ENCODE data around the gene DEDD. TPM values are rescaled to one million over a fixed set of nuclear protein-coding genes. Genes with fewer than 3 reads are reported as not detected.
A peak's percentile ranks its signal among the peaks of the same experiment; 100 is the strongest.

The DEDD gene
- total RNA-seq, 4 donors from 2014 or later: 20.1 to 48.8 (median 27.0) TPM

GRCh38 chr1:161159913-161160243 lies 27.4 kb upstream of the DEDD start:
- Histone ChIP-seq H3K4me3 (peak overlapping the region; percentile 73 to 96 (median 91)), H3K9me3 (no peaks in the 10 kb centered on the region), H3K27ac (peak overlapping the region; percentile 71 to 95 (median 88)), H3K36me3 (peaks cover 0 to 59% (median 0%) of the 10 kb centered on the region in 3 donors), H3K4me1 (peaks cover 0 to 47% (median 18%) of the 10 kb centered on the region in 4 donors), H3K27me3 (no peaks in the 10 kb centered on the region)
- TF ChIP-seq EP300 (IDR thresholded peaks at IDR 0.05) (no peak), POLR2A (IDR thresholded peaks at IDR 0.05) (no peak), CTCF (IDR thresholded peaks at IDR 0.05) (no peak)
- WGBS, 2 donors: 4% methylated on average over 11 of the region's 11 CpGs
- DNase-seq (ENCODE audit: low spot score in 2 of 2): no peak

DNA sequence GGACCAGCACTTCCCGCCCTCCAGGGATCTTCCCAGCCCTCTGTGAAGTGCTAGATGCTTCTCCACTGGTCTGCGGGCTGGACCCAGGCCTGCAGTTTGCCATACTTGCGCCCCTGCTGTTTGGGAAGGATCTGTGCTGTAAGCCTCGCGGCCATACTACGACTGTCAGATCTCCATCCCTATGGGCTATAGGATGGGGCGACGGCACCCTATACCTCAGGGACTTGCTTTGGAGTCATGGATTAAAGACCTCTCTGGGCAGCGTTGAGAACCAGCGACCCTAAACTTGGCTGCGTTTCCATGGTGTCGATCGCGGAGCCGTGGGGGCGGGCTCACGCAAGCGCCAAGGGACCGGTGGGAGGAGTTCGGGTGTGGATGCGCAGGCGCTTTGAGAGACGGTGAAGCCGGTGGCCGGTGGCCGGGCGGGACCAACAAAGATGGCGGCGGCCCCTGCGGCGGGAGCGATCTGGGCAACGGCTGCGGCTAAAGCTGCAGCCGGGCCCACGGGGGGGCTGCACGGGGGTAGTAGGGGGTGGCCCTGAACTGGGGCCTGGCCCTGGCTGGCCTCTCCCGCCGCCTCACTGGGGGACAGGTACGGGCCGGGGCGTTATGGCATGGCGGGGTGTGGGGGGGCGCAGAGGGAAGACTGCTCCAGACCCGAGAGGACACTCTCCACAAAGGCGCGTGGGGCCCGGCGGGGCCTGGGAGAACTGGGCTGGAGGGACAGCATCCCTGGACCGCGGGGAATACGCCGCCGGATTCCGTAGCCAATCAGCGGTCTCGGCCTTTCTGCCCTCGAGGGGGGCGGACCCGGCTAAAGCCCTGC lies 26.8 kb upstream of the DEDD start, which contains the start of gene USP21:
USP21 (plus strand) TSS at position 414 of the 826 bp plus-strand sequence. CDS start 1,141 bp downstream, outside the sequence.
- Histone ChIP-seq H3K27ac (peak within 1 kb of the TSS; percentile 71 to 95 (median 88)), H3K9me3 (no peaks in the 10 kb centered on the region), H3K27me3 (no peaks in the 10 kb centered on the region), H3K4me1 (peaks cover 0 to 51% (median 23%) of the 10 kb centered on the region in 4 donors), H3K36me3 (peaks cover 0 to 54% (median 0%) of the 10 kb centered on the region in 3 donors), H3K4me3 (peak within 1 kb of the TSS; percentile 73 to 96 (median 91))
- peak; percentile 84 to 88 for DNase-seq (ENCODE audit: low spot score in 2 of 2)
- TF ChIP-seq POLR2A (IDR thresholded peaks at IDR 0.05) (peak; percentile 32 to 63), CTCF (IDR thresholded peaks at IDR 0.05) (peak in 3 of 5 experiments; percentile 19 to 32 (median 22)), EP300 (IDR thresholded peaks at IDR 0.05) (peak; percentile 30 to 90)
- WGBS, 2 donors: 0 to 2% methylated on average over 55 to 59 of the region's 60 CpGs

DNA sequence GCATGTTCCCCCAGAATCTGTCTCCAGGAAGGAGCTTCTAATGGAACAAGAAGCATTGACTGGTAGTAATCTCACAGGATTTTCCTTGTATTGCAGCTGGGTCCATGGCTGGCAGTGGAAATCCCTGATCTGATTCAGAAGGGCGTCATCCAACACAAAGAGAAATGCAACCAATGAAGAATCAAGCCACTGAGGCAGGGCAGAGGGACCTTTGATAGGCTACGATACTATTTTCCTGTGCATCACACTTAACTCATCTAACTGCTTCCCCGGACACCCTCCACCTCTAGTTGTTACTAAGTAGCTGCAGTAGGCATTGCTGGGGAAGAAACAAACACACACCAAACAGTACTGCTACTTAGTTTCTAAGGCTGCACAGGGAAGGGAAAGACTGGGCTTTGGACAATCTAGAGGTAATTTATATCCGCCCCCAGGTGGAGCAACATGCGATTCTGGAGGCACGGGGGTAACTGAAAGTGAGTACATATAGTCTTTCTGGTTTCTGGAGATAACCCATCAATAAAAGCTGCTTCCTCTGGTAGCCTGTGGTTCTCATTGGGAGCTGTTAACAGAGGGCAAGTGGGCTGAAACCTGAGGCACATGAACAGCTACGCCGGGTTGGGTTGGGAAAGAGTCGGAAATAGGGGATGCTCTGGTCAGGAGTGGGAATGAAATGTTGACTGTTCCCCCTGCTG lies 26.0 kb upstream of the DEDD start:
- 75 to 77% methylated on average over 9 of the region's 9 CpGs for WGBS, 2 donors
- Histone ChIP-seq H3K9me3 (no peaks in the 10 kb centered on the region), H3K4me3 (peak overlapping the region in 3 of 4 donors; percentile 73 to 93 (median 89)), H3K36me3 (peaks cover 0 to 47% (median 0%) of the 10 kb centered on the region in 3 donors), H3K27me3 (no peaks in the 10 kb centered on the region), H3K27ac (peak overlapping the region; percentile 71 to 95 (median 88)), H3K4me1 (peaks cover 0 to 52% (median 24%) of the 10 kb centered on the region in 4 donors)
- DNase-seq (ENCODE audit: low spot score in 2 of 2): no peak
- TF ChIP-seq EP300 (IDR thresholded peaks at IDR 0.05): no peak
- no peak for TF ChIP-seq POLR2A (IDR thresholded peaks at IDR 0.05)
- TF ChIP-seq CTCF (IDR thresholded peaks at IDR 0.05): no peak

GRCh38 chr1:161157867-161158266 lies 25.4 kb upstream of the DEDD start:
- Histone ChIP-seq H3K9me3 (no peaks in the 10 kb centered on the region), H3K27me3 (no peaks in the 10 kb centered on the region), H3K4me3 (no peak overlapping the region), H3K36me3 (peaks cover 0 to 41% (median 0%) of the 10 kb centered on the region in 3 donors), H3K27ac (no peak overlapping the region), H3K4me1 (peaks cover 0 to 57% (median 24%) of the 10 kb centered on the region in 4 donors)
- DNase-seq (ENCODE audit: low spot score in 2 of 2): no peak
- no peak for TF ChIP-seq EP300 (IDR thresholded peaks at IDR 0.05)
- TF ChIP-seq POLR2A (IDR thresholded peaks at IDR 0.05): no peak
- TF ChIP-seq CTCF (IDR thresholded peaks at IDR 0.05): no peak
- 79 to 87% methylated on average over 1 of the region's 1 CpG for WGBS, 2 donors
